HG03520 (cell line): ENCODE results near the gene C1QTNF12.

Experiments used
- ATAC-seq: cut with Tn5 transposase; IDR thresholded peaks from one replicate; pipeline ENCODE4 v1.9.1; 2021; ENCODE audit warnings: mild to moderate bottlenecking, moderate library complexity; ENCODE audit not compliant: unreplicated experiment

Gene C1QTNF12

GRCh38 chr1:1229770-1230169, 16.8 kb downstream of the C1QTNF12 start:
- no peak for ATAC-seq

GRCh38 chr1:1228596-1229321, 17.8 kb downstream of the C1QTNF12 start:
- no peak for ATAC-seq

- no peak for ATAC-seq
Measured at GRCh38 chr1:1228187-1228586, 18.3 kb downstream of the C1QTNF12 start.

- ATAC-seq: no peak
Measured at GRCh38 chr1:1227386-1227785, 19.1 kb downstream of the C1QTNF12 start.

- ATAC-seq: no peak
Measured at GRCh38 chr1:1226566-1227362, 19.8 kb downstream of the C1QTNF12 start.

- no peak for ATAC-seq
Measured at GRCh38 chr1:1225913-1226312, 20.6 kb downstream of the C1QTNF12 start.

- no peak for ATAC-seq
Measured at GRCh38 chr1:1225238-1225845, 21.2 kb downstream of the C1QTNF12 start.

GRCh38 chr1:1223891-1224290, 22.6 kb downstream of the C1QTNF12 start:
- ATAC-seq: no peak

- ATAC-seq: no peak
Measured at GRCh38 chr1:1223321-1223720, 23.2 kb downstream of the C1QTNF12 start.

GRCh38 chr1:1222575-1223225, 23.8 kb downstream of the C1QTNF12 start:
- no peak for ATAC-seq

GRCh38 chr1:1221887-1222574, 24.5 kb downstream of the C1QTNF12 start:
- ATAC-seq: no peak

GRCh38 chr1:1220197-1220596, 26.3 kb downstream of the C1QTNF12 start:
- no peak for ATAC-seq

GRCh38 chr1:1219341-1219740, 27.2 kb downstream of the C1QTNF12 start:
- no peak for ATAC-seq

GRCh38 chr1:1218524-1219200, 27.9 kb downstream of the C1QTNF12 start:
- no peak for ATAC-seq

- ATAC-seq: no peak
Measured at GRCh38 chr1:1217621-1218523, 28.6 kb downstream of the C1QTNF12 start.

GRCh38 chr1:1216770-1217620, 29.5 kb downstream of the C1QTNF12 start:
- no peak for ATAC-seq

GRCh38 chr1:1215881-1216605, 30.5 kb downstream of the C1QTNF12 start:
- ATAC-seq: no peak
